PC-9 (cell line): ENCODE measurements around the gene EFNA3. TPM values are rescaled to one million over a fixed set of nuclear protein-coding genes. Genes with fewer than 3 reads are reported as not detected.
A peak's percentile ranks its signal among the peaks of the same experiment; 100 is the strongest.

Experiments
- BruUV-seq: library from RNA; stranded (reverse); fragments of 400-500 nt; replicated peaks from 2 replicates; lab custom pipeline; 2021; lab: Mats Ljungman, UMichigan
- CTCF ChIA-PET: fragments of 300-600 bp; sonication (Branson Sonifier 250); formaldehyde crosslinking; loops from one replicate; lab custom pipeline; 2022; ENCODE audit warnings: antibody characterized with exemption; lab: Charles Lee
- POLR2A ChIA-PET: fragments of 300-600 bp; sonication (Branson Sonifier 250); formaldehyde crosslinking; loops from one replicate; lab custom pipeline; 2022; ENCODE audit warnings: antibody characterized with exemption; ENCODE audit not compliant: unreplicated experiment; lab: Charles Lee
- DNase-seq, 2 experiments: peaks; one replicate each; pipeline versions ENCODE4 v3.0.0 to v3.0.0-alpha.2; 2015 to 2022; ENCODE audit warnings: mixed read lengths in 1 of 2
- H2AFZ ChIP-seq: fragments of 200-600 bp; sonication (generic); 2 replicates; pipeline ENCODE4 v1.8.1; 2017; ENCODE audit warnings: antibody characterized with exemption
- H3F3A ChIP-seq: fragments of 200-600 bp; sonication (generic); 2 replicates; pipeline ENCODE4 v1.8.1; 2017; ENCODE audit warnings: antibody characterized with exemption, mild to moderate bottlenecking, low read depth; ENCODE audit not compliant: insufficient read depth
- H3K27ac ChIP-seq: fragments of 200-600 bp; sonication (generic); 2 replicates; pipeline ENCODE4 v1.6.1; 2016; ENCODE audit warnings: mixed run types
- H3K27me3 ChIP-seq: fragments of 200-600 bp; sonication (generic); 2 replicates; pipeline ENCODE4 v1.6.1; 2016; ENCODE audit warnings: low read depth, mixed run types; ENCODE audit not compliant: insufficient read depth
- H3K36me3 ChIP-seq: fragments of 200-600 bp; sonication (generic); 2 replicates; pipeline ENCODE4 v1.6.1; 2016; ENCODE audit warnings: low read depth, mixed run types
- H3K4me1 ChIP-seq: fragments of 200-600 bp; sonication (generic); replicated peaks from 2 replicates; pipeline ENCODE4 v1.6.1; 2016; ENCODE audit warnings: mixed run types; ENCODE audit not compliant: insufficient read depth
- H3K4me2 ChIP-seq: fragments of 200-600 bp; sonication (generic); 2 replicates; pipeline ENCODE4 v1.6.1; 2017; ENCODE audit warnings: mixed run types
- H3K4me3 ChIP-seq: fragments of 200-600 bp; sonication (generic); 2 replicates; pipeline ENCODE4 v1.6.1; 2016; ENCODE audit warnings: mixed run types
- H3K79me2 ChIP-seq: fragments of 200-600 bp; sonication (generic); 2 replicates; pipeline ENCODE4 v1.6.1; 2017; ENCODE audit warnings: low read depth, mixed run types
- H3K9me2 ChIP-seq: fragments of 200-600 bp; sonication (generic); 2 replicates; pipeline ENCODE4 v1.8.1; 2017; ENCODE audit warnings: mild to moderate bottlenecking; ENCODE audit not compliant: insufficient read depth
- H3K9me3 ChIP-seq: fragments of 200-600 bp; sonication (generic); 2 replicates; pipeline ENCODE4 v1.8.1; 2016; ENCODE audit warnings: low read depth; ENCODE audit not compliant: insufficient read depth
- H4K20me1 ChIP-seq: fragments of 200-600 bp; sonication (generic); 2 replicates; pipeline ENCODE4 v1.8.1; 2017; ENCODE audit not compliant: insufficient read depth
- CTCF ChIP-seq: fragments of 200-600 bp; sonication (generic); conservative IDR thresholded peaks from 2 replicates; pipeline ENCODE4 v1.6.1; 2017; ENCODE audit warnings: mixed run types, antibody characterized with exemption, mild to moderate bottlenecking, moderate library complexity
- EZH2 ChIP-seq: fragments of 200-600 bp; sonication (generic); IDR thresholded peaks from 2 replicates; pipeline ENCODE4 v1.8.0; 2017; ENCODE audit warnings: antibody characterized with exemption, low read depth
- intact Hi-C: fragments of 100-400 bp; cut with micrococcal nuclease; formaldehyde crosslinking; loops from one replicate; pipeline ENCODE4 v1.10.0; 2022; ENCODE audit not compliant: unreplicated experiment
- total RNA-seq: library from RNA; stranded (reverse); gene quantifications from 2 replicates; pipeline ENCODE4 v1.2.3, GENCODE V29; 2021

Gene EFNA3
- total RNA-seq, 1 experiment from 2014 or later, result 6.7 TPM

DNA sequence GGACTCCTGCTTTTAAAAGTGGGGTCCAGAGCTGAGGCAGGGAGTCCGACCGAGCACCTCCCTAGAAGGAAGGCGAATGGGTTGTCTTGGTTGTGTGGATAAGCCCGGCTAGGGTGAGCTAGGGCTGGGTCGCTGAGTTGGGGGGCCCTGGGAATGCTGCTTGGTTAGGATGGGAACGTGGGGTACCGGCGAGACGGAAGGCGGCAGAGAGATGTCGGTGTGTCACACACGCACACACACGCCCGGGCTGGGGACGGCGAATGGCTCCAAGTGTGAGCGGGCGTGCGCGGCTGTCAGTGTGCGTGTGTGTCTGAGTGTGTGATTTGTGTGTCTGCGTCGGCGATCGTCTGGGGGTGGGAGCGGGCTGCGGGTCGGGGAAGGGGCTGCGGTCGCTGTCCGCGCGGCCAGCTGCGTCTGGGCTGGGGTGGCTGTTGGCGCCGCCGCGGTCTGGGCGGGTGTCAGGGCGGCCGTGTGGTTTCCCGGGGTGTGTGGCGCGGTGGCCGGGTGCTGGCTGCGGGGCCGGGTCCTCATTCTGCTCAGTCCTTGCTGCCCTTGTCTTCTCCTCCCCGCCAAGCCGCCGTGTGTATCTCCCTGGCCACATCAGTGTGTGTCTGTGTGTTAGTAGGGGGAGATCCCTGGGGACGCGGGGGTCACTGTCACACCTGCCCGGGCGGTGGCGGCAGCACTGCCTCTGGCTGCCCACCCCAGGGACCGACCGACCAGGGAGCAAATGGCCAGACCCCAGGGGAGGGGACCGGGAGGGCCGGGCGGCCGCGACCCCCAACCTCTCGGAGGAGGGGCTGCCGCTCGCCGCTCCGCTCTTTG, 1.1 kb downstream of the EFNA3 start:
- H3K4me2 ChIP-seq, result peak overlapping the region; percentile 88
- no TSS peak for BruUV-seq
- peaks cover 35% of the 10 kb centered on the region for H3K27me3 ChIP-seq
- peaks cover 62% of the 10 kb centered on the region for H3K4me1 ChIP-seq
- no peaks in the 10 kb centered on the region for H3K9me2 ChIP-seq
- H3F3A ChIP-seq, result peaks cover 35% of the 10 kb centered on the region; the same call in 1 of the 2 replicates
- no peak overlapping the region for H3K27ac ChIP-seq
- ChIA-PET CTCF (no interaction called here), POLR2A (interaction anchor here (0.7 kb wide), 1 partner anchor 1371 kb away, joined by 9 read pairs; no protein-coding TSS in a partner anchor)
- intact Hi-C loops, result no loop called here
- H4K20me1 ChIP-seq, result no peaks in the 10 kb centered on the region
- H3K36me3 ChIP-seq, result no peaks in the 10 kb centered on the region
- DNase-seq, result peak in 1 of 2 experiments; percentile 26
- no peak overlapping the region for H2AFZ ChIP-seq
- no peaks in the 10 kb centered on the region for H3K79me2 ChIP-seq
- peak overlapping the region; percentile 63; the same call in 1 of the 2 replicates for H3K4me3 ChIP-seq
- H3K9me3 ChIP-seq, result no peaks in the 10 kb centered on the region
- no peak for TF ChIP-seq CTCF
- TF ChIP-seq EZH2, result peak; percentile 67; the same call in 1 of the 2 replicates

GRCh38 chr1:155080312-155081228, 1.9 kb downstream of the EFNA3 start:
- BruUV-seq, result no TSS peak
- Histone ChIP-seq H3K4me2 (peak overlapping the region; percentile 88), H3K4me3 (peak overlapping the region; percentile 63), H3K4me1 (peaks cover 62% of the 10 kb centered on the region), H3K27me3 (peaks cover 35% of the 10 kb centered on the region), H3K79me2 (no peaks in the 10 kb centered on the region), H3K36me3 (no peaks in the 10 kb centered on the region), H3K27ac (no peak overlapping the region), H4K20me1 (no peaks in the 10 kb centered on the region), H3F3A (peaks cover 38% of the 10 kb centered on the region; the same call in 1 of the 2 replicates), H2AFZ (peak overlapping the region; percentile 67; the same call in 1 of the 2 replicates), H3K9me2 (no peaks in the 10 kb centered on the region), H3K9me3 (no peaks in the 10 kb centered on the region)
- TF ChIP-seq CTCF (no peak), EZH2 (peak; percentile 29; the same call in 1 of the 2 replicates)
- ChIA-PET CTCF (interaction anchor here (1.3 kb wide), 1 partner anchor 29 kb away, joined by 3 read pairs; the partner anchor contains the start of gene ADAM15), POLR2A (interaction anchor here (0.6 kb wide), 2 partner anchors 100 to 111 kb away, joined by 5 to 11 read pairs; no protein-coding TSS in a partner anchor)
- DNase-seq, result peak in 1 of 2 experiments; percentile 28
- intact Hi-C loops, result no loop called here
